HG02571 (cell line): ENCODE measurements around the gene PDZD8.

Source experiments
- ATAC-seq: cut with Tn5 transposase; IDR thresholded peaks from one replicate; pipeline ENCODE4 v1.9.1; 2021; ENCODE audit warnings: mild to moderate bottlenecking, moderate library complexity; ENCODE audit not compliant: unreplicated experiment

Gene PDZD8

DNA sequence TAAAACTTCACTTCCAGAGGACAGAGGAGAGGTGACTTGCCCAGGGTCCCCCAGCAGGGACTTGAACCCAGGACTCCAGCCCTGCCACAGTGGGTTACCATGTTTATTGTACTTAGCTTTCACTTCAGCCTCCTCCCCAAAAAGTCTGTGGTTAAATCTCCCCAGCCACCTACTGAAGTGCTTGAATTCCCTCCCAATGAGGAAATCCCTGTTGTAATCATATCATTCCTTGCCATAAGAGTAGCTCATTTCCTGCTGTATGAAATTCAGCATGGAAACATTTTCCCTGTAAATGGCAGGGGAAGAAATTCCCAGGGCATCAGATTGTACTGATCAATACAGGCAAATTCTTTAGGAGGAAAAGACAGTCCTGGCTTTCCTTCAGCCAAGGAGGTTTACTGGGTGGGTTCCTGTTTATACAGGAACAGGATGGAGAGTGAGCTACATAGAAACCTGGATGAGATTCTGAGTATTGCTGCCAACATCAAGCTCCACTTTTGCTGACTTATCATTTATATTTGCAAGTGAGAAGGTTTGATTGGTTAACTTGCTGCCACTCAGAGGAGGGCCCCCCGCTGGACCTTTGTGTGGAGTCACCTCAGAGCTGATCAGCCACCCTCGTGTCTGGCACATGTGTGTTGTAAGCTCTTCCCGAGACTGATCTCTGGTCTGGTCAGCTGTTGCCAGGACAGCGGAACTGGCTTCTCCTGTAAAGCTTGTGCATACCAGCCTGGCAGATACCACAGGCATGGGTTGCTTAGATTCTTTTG, 16.4 kb upstream of the PDZD8 start:
- no peak for ATAC-seq

DNA sequence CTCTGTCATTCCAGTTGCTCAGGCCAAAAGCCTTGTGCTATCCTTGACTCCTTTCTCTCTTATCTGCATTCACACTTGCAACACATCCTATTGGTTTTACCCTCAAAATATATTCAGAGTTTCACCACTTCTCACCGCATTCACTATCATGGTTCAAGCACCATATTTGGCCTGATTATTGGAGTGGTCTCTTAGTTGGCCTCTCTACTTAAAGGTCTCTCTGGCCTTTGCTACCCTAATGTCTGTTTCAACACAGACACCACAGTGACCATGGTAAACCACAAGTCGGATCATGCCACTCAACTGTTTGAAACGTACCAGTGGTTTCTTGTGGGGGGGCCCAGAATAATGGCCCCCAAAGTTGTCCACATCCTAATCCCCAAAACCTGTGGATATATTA, 15.2 kb upstream of the PDZD8 start:
- ATAC-seq: no peak

DNA sequence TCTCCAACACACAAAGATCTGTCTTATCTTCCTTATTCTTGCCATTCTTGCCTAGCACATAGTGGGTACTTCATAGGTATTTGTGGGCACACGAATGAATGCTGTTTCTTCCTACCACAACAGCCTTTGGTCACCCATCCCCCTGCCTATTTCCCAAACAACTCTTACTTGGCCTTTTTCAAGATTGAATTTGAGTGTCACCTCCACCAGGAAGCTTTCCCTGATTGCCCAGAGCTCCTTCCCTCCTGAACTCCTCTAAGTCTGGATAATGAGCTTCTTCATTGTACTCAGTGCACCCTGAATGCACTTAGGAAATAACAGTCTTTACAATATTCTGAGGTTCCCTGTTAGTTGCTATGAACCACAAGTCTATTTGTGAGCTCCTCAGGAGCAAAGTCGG, 11.6 kb upstream of the PDZD8 start:
- ATAC-seq: no peak

DNA sequence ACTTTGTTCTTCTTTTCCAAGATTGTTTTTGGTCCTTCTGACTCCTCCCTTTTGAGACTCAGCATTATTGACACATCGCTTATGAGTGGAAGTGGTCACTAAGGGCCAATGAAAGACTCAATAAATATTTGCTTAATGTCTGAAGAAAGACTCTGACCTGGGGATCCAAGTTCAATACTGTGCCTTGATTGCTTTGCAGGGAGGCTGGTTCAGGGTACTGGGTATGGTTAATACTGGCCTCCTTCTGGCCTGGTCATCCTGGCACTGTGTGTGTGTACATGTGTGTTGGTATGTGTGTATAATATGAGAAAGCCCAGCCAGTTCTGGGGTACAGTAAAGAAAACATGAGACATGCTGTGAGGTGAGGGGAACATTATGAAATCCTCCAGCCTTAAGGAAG, 7.6 kb upstream of the PDZD8 start:
- no peak for ATAC-seq

DNA sequence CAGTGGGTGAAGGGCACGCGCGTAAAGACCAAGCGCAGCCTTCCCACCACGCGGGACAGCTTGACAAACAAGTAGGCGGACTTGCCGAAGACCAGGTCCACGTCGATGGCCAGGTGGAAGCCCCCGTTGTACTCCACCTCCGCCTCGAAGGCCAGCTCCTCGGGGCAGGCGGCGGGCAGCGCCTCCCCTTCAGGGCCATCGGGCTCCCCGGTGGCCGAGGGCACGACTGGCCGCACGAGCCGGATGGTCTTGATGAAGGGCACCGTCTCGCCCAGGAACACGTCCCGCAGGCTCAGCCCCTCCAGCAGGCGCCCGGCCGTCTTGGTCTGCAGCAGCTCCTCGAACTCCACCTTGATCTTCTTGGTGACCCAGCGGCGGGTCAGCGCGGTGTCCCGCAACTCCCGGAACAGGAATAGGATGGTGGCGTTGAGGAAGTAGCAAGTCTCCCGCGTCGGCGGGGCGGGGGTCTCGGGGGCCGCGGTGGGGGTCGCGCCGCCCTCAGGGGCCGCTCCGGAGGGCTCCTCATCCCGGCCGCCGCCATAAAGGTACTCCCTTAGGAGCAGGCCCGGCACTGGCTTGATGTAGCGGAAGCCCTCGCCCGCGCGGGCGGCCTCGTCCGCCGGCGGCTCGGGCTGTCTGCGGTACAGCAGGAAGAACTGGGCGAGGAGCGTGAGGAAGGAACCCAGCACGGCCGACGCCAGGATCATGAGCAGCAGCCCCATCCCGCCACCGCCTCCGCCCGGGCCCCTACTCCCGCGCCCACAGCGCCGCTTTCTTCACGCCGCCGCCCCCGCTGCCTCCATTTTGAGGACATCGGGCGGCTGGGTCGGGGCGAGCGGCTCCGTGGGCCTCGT, 507 bp downstream of the PDZD8 start:
- peak; percentile 26 for ATAC-seq

DNA sequence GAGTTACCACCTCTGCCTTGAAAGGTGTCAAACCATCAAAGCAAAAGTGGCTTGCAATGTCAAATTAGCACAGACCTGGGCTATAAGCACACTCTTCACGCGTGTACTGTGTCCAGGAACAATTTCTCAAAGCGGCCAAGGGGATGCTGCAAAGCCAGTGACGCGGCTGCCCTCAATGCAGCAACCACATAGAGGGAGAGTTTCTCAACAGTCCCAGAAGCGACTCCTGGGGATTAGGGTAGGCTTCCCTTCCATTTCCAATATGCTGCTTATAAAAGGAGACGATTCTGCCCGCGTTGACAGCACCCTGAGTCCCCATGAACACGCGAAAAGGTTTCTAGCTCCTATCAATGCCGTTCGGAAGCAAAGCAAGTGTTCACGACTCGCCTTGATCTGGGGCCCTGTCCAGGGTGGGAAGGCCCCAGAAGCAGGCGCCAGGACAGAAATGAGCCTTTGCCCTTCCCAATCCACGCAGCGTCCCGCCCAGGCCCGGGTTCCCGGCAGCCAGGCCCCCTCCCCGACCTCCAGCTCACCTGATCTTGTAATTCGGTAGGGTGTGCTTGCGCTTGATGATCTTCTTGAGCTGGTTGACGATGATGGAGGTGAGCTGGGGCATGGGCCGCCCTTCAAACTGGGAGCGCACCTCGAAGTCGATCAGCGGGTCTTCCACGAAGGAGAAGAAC, 1.3 kb downstream of the PDZD8 start:
- ATAC-seq: no peak

DNA sequence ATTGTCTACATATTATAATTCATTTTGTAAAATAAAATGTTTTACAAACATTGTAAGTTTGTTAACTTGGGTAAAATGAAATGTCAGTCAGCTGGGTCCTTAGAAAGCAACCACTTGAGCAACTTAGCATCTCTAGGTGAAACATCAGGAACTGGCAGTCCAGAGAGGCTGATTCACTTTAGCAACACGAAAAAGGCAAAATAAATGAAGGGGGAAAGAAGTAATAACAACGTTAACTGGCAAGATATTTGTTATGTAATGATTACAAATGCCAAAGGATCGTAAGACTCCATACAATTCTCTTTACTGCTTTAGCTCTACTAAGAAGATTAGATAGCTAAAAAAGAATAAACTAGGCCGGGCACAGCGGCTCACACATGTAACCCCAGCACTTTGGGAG, 5.0 kb downstream of the PDZD8 start:
- no peak for ATAC-seq

DNA sequence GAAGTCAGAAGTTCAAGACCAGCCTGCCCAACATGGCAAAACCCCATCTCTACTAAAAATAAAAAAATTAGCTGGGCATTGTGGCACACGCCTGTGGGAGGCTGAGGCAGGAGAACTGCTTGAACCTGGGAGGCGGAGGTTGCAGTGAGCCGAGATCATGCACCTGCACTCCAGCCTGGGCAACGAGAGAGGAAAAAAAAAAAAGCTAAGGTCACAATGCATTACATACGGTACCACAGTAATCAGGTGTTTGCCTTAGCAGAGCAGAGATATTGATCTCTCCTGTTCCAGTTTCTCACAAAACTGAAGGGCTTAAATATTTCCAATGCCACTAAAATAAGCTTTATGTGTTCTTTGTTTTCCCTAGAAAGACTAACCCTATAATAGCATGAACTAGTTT, 7.5 kb downstream of the PDZD8 start:
- ATAC-seq: no peak

DNA sequence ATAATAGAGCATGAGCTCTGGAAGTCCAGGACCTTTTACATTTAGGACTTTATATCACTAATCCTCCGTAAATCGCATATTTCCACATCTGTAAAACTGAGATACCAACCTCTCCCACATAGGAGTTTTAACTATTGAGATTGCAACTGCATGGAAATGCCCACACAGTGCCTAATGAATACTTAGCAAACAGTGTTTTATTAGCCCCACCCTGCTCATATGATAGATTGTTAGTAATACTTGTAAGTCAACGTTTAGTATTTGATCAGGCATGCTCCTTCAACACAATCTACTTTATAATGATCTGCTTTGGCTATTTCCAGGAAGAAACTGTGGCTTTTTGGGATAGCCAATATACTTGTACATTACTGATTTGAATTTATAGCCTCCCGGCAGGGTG, 8.5 kb downstream of the PDZD8 start:
- no peak for ATAC-seq

DNA sequence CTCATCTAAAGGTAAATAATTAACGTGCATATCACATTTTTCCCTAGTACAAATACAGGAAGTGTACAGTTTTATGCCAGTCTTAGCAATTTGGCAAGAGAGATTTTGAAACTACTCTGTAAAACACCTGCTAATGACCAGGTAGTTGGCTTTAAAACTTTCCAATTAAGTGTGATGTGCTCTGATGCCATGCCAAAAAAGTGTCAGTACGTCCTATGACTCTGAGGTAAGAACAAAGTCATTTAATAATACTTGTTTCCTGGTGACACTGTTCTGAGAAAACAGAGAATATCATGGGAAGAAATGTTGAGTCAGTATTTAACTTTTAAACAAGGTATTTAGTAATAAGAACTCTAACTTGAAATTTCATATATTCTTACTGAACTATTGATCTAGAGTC, 9.6 kb downstream of the PDZD8 start:
- ATAC-seq: no peak

DNA sequence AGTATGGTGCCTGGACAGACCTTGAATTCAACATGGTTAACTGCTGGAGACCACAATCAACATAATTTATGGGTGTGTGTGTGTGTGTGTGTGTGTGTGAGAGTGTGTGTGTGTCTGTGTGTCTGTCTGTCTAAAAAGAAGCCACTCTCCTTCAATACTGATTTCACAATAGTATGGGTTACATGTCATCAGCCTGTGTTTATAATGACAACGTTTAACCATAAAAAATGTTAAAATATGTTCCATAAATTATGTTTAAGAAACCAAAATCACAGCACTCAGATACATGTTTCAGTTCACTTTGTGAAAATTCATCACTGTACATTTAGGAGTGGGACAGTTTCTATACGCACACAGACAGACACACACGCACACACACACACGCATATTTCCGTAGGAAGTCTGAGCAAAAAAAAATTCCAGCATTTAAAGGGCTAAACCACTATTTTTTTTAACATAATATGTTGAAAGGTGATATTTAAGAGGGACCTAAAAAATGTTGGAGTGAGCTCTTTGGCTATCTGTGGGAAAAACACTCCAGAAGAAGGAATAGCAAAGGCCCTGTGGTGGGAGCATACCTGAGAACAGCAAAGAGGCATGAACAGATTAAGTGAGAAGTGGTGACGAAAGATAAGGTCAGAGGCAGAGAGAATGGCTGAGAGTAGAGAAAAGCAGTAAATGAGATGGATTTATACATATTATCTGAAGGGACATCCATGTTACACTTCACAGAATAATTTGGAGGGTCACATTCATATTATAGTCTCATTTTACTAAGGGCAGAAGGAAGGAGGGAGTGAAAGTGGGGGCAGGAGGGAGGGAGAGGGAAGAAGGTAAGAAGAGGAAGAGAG, 10.9 kb downstream of the PDZD8 start:
- ATAC-seq: no peak

DNA sequence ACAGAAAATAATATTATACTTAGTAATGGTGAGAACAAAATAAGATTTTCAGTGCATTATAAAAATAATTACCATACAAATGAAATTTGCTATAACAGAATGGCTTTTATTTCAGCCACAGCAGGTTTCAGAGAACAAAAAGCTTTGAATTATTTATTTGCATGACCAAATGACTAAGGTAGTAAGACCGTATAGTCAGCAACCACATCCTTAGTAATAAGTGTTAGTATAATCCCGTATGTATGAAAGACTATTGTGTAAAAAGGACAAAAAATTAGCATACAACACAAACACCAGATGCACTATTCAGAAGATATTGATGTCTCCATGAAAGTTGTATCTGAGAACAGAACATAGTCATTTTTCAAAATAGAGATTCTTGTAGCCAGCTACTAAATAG, 12.2 kb downstream of the PDZD8 start:
- no peak for ATAC-seq

DNA sequence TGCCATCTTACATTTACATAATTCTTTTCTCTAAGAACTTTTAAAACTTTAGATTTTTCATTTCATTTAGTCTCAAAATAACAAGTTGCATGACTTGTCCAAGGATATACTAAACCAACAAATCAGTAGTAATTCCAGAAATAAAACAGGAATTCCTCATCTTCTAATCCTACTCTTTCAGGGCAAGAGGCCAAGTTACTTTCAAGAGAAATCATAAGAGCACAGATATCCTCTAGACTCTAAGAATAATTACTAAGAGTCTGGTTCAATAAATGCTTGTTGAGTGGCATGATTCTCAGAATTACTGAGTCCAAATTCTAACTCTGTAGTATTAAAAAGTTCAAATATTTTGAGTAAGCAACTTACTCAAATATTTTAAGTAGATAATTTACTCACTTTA, 12.9 kb downstream of the PDZD8 start:
- no peak for ATAC-seq

DNA sequence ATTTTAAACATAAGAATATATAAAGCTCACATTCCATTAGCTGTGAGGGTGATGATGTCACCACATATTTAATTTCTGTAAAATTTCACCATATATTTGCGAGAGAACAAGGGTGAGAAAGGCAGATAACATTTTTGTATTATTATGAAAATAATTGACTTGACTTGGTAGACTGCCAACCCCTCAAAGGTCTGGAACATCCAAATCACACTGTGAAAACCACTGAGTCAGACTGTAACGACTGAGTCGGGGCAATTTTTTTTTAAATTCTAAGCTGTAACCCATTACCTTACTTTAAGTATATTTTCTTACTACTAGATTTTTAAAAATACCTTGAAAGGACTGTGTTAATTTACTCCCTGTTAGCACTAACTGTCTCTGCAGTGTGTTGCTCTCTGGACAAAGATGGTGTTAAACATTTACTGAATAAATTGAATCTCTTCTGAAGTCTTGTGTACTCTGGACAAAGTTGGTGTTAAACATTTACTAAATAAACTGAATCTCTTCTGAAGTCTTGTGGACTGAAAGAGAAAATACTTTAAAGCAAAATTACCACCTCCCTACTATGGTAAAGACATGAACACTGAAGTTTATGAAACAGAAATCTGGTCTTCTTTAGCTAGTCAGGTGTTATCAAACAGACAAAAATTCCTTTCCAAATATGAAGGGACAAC, 14.1 kb downstream of the PDZD8 start:
- no peak for ATAC-seq

DNA sequence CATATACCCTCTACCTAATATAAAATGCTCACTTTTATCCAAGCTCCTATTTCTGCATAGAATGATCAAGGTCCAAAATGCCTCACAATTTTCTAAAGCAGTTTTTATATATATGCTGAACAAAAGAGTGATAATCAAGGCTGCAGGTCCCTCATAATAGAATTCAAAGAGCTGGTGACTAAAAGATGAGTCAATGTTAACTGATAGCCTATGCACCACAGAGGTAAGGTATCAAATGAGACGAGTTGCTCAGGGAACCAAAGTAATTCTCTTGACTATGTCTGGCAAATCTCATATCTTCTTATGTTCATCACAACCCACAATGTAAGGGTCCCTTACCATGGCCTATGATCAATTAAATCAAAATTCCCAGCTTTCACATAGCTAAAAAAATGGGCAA, 15.2 kb downstream of the PDZD8 start:
- no peak for ATAC-seq

DNA sequence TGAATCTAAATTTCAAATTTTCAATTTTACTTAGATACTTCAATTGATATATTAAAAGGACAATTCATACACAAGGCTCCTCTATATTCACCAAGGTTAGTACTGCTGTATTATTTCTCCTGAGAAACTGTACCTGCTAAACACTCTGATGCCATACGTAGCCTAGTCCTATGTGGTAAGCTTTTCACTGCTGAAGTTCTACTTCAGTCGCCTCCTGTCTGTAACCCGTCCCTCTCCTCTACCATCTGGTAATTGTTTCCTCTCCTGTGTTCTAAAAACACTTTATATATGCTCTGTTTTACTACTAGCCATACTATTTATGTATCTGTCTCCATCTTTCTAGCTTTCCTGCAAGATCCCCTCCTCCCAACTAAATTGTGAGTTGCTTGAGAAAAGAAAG, 20.2 kb downstream of the PDZD8 start:
- ATAC-seq: no peak

DNA sequence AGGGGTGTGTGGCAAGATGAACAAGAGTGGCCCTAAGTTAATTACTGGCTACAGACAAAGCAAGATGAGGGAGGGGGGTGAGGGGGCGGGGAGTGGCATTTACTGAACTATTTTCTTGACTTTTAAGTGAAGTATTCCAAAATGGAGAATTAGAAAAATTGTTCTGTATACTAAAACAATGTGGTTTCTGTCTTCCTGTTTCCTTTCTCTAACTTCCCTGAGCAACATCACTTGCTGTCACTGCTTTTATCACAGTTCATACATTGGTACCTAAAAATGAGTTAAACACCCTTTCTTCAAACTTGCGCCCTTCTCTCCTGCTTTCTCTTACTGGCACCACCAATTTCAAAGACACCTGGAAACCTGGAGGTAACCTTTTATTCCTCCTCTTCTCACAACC, 21.6 kb downstream of the PDZD8 start:
- no peak for ATAC-seq

DNA sequence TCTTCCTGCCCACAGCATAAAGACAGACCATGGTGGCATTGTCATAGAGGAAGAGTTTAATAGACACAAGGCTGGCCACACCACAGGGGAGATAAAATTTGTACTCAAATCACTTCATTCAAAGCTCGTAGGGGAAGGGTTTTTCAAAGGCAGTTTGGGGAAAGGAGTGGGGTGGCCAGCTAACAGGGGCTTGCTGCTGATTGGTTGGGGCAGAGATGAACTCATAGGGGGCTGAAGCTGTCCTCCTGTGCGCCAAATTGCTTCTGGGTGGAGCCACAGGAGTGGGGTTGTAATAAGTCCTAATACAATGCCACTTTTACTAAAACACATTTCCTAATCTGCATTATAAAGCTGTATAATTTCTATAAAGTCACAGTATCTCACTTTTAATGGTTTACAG, 22.5 kb downstream of the PDZD8 start:
- no peak for ATAC-seq

DNA sequence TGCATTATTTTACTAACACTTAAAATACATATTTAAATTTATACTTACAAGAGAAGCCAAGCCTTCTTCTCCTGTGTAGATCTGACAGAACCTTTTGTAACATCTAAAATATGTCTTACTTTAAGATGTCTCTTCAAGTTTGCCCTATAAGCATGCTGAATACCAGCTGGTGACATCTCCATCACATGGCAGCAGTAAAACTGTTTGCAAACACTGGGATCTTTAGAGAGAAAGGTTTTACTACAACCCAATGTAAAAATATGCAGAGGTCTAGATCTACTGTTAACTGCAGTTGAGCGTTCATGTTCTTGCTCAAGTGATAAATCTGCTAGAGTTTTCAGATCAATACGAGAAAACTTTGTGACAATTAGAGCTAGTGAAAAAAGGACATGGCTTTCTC, 23.2 kb downstream of the PDZD8 start:
- no peak for ATAC-seq

DNA sequence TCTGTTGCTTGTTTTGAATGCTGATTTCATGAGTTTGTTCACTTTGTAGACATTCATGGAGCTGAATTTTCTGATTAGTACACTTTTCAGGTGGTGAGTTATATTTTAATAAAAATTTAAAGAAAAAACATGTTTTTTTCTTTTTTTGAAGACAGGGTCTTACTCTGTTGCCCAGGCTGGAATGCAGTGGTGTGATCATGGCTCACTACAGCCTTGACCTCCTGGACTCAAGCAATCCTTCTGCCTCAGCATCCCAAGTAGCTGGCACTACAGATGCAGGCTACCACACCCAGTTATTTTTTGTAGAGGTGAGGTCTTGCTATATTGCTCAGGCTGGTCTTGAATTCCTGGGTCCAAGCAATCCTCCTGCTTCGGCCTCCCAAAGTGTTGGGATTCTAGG, 23.7 kb downstream of the PDZD8 start:
- no peak for ATAC-seq
